Type B pancreatic cell (in vitro differentiated cells): ENCODE measurements around the gene THAP10. TPM values are rescaled to one million over a fixed set of nuclear protein-coding genes. Genes with fewer than 3 reads are reported as not detected.

Source experiments
- DNase-seq: peaks from one replicate; pipeline ENCODE4 v3.0.0; 2021; ENCODE audit warnings: mixed read lengths; ENCODE audit not compliant: unreplicated experiment; ENCODE audit errors: extremely low spot score
- H3K27ac Mint-ChIP-seq: 2 replicates; pipeline ENCODE4 v1.8.0; 2021; ENCODE audit warnings: mild to moderate bottlenecking, mixed read lengths
- H3K27me3 Mint-ChIP-seq: 2 replicates; pipeline ENCODE4 v1.8.0; 2021; ENCODE audit warnings: mixed read lengths
- H3K36me3 Mint-ChIP-seq: 2 replicates; pipeline ENCODE4 v1.8.0; 2021; ENCODE audit warnings: mixed read lengths
- H3K4me1 Mint-ChIP-seq: one replicate; pipeline ENCODE4 v1.8.0; 2021; ENCODE audit warnings: mixed read lengths; ENCODE audit not compliant: unreplicated experiment
- H3K4me3 Mint-ChIP-seq: 2 replicates; pipeline ENCODE4 v1.8.0; 2021; ENCODE audit warnings: mild to moderate bottlenecking, mixed read lengths
- H3K9me3 Mint-ChIP-seq: 2 replicates; pipeline ENCODE4 v1.8.0; 2021; ENCODE audit warnings: mixed read lengths
- CTCF ChIP-seq: fragments of 200-600 bp; sonication (generic); conservative IDR thresholded peaks from 2 replicates; pipeline ENCODE4 v1.5.0; 2021; ENCODE audit warnings: antibody characterized with exemption, mild to moderate bottlenecking
- total RNA-seq: library from RNA; stranded (reverse); gene quantifications from 2 replicates; pipeline ENCODE4 v1.2.1, GENCODE V29; 2021; ENCODE audit warnings: low replicate concordance

Gene THAP10
- total RNA-seq, 1 donor from 2014 or later = 5.3 TPM

- H3K9me3 Mint-ChIP-seq = peaks cover 5% of the 10 kb centered on the region
- DNase-seq = no peak
- H3K27me3 Mint-ChIP-seq = no peaks in the 10 kb centered on the region
- H3K4me3 Mint-ChIP-seq = no peak overlapping the region
- peaks cover 11% of the 10 kb centered on the region for H3K4me1 Mint-ChIP-seq
- no peaks in the 10 kb centered on the region for H3K36me3 Mint-ChIP-seq
- no peak for TF ChIP-seq CTCF
- no peak overlapping the region for H3K27ac Mint-ChIP-seq
Measured at GRCh38 chr15:70869346-70869745, 22.9 kb downstream of the THAP10 start.

- DNase-seq = no peak
- Mint-ChIP-seq H3K9me3 (no peaks in the 10 kb centered on the region), H3K36me3 (no peaks in the 10 kb centered on the region), H3K4me3 (no peak overlapping the region), H3K27me3 (no peaks in the 10 kb centered on the region), H3K27ac (no peak overlapping the region), H3K4me1 (peaks cover 11% of the 10 kb centered on the region)
- no peak for TF ChIP-seq CTCF
Measured at GRCh38 chr15:70867911-70868467, 24.2 kb downstream of the THAP10 start.

GRCh38 chr15:70866982-70867641 is 25.1 kb downstream of the THAP10 start:
- no peak for DNase-seq
- peaks cover 11% of the 10 kb centered on the region for H3K4me1 Mint-ChIP-seq

GRCh38 chr15:70863450-70864218 is 28.6 kb downstream of the THAP10 start:
- Mint-ChIP-seq H3K9me3 (no peaks in the 10 kb centered on the region), H3K4me1 (peaks cover 6% of the 10 kb centered on the region), H3K4me3 (no peak overlapping the region), H3K27ac (peak overlapping the region; percentile 16), H3K27me3 (peaks cover 2% of the 10 kb centered on the region), H3K36me3 (no peaks in the 10 kb centered on the region)
- no peak for TF ChIP-seq CTCF
- no peak for DNase-seq

More at GRCh38 chr15:70866982-70867641, 25.1 kb downstream of the THAP10 start:
- H3K27me3 Mint-ChIP-seq = no peaks in the 10 kb centered on the region
- H3K9me3 Mint-ChIP-seq = no peaks in the 10 kb centered on the region
- no peak for TF ChIP-seq CTCF
- H3K36me3 Mint-ChIP-seq = no peaks in the 10 kb centered on the region
- no peak overlapping the region for H3K4me3 Mint-ChIP-seq
- H3K27ac Mint-ChIP-seq = no peak overlapping the region

GRCh38 chr15:70859998-70860397 is 32.2 kb downstream of the THAP10 start:
- no peak overlapping the region for H3K4me3 Mint-ChIP-seq
- peaks cover 4% of the 10 kb centered on the region for H3K4me1 Mint-ChIP-seq
- no peaks in the 10 kb centered on the region for H3K9me3 Mint-ChIP-seq
- H3K27ac Mint-ChIP-seq = no peak overlapping the region
- no peak for TF ChIP-seq CTCF
- no peak for DNase-seq
- H3K36me3 Mint-ChIP-seq = no peaks in the 10 kb centered on the region
- peaks cover 16% of the 10 kb centered on the region for H3K27me3 Mint-ChIP-seq
